ENCODE results near the gene PMEPA1. TPM values are rescaled to one million over a fixed set of nuclear protein-coding genes. Genes with fewer than 3 reads are reported as not detected.

Gene PMEPA1
- total RNA-seq, 4 donors from 2014 or later, result 7.5 to 31.3 (median 13.9) TPM

DNA sequence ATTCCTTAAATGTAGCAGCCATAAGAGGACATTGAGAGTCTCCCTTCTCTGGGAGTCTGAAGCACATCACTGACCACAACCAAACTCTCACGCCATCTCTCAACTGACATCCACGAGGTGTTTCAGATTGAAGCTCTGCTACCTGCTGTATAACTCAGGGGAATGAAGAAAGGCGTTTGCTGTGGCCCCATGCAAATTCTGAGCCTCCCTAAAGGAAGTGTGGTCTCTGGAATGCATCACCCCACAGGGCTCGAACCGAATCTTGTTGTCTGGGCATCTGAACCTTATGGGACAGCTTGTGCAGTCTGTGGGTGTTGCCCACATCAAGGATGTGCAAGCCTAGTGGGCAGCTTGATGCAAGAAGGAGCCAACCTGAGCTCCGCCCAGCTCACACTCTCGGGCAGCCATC, 10.9 kb downstream of the PMEPA1 start:
- TF ChIP-seq CTCF (IDR thresholded peaks at IDR 0.05; ENCODE audit: low read depth), result no peak

GRCh38 chr20:57698116-57698866, 11.5 kb downstream of the PMEPA1 start:
- no peak for TF ChIP-seq CTCF (IDR thresholded peaks at IDR 0.05; ENCODE audit: low read depth)

- TF ChIP-seq CTCF (IDR thresholded peaks at IDR 0.05; ENCODE audit: low read depth), result no peak
Observed at GRCh38 chr20:57697543-57697942, 12.3 kb downstream of the PMEPA1 start.

DNA sequence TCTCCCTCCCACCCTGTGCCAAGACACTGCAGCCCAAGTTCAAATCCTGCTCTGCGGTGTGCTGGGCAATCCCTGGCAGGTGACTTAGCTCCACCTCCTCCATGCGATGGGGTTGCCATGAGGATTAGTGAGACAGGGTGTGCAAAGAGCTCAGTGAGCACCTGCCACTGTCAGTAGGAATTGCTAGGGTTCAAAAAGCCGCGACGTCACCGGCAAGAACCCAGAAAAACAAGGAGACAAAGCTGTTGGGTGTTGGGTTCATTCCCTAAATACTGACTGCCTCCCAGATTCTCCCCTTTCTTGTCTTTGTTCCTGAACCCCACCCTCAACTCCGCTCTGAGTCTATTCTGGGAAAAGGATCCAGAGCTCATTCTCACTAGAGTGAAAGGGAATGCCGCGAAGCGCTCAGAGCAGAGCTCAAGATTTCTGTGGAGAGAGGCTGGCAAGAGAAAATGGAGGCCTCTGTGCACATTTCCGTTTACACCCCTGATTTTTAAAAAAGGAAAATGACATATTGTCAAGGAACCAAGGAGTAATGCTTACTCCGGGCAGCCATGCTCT, 13.3 kb downstream of the PMEPA1 start:
- TF ChIP-seq CTCF (IDR thresholded peaks at IDR 0.05; ENCODE audit: low read depth), result no peak

GRCh38 chr20:57695940-57696339, 13.9 kb downstream of the PMEPA1 start:
- TF ChIP-seq CTCF (IDR thresholded peaks at IDR 0.05; ENCODE audit: low read depth), result no peak

DNA sequence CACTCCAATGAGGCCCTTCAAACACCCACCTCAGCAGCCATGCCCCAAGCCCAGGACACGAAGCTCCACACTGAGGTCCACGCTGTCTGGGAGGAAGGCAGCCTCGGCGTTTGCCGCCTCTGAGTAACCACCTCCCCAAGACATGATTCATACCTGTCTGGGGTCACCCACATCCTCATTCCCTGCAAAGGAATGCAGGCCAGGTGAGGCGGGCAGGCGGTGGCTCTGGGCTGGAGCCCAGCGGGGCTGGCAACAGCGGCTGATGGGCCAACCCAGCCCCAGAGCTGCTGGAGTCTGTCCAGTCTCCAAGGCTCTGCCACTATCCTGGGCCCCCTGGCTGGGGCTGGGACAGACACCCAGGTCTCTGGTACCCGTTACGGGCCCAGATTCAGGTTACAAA, 14.8 kb downstream of the PMEPA1 start:
- no peak for TF ChIP-seq CTCF (IDR thresholded peaks at IDR 0.05; ENCODE audit: low read depth)

DNA sequence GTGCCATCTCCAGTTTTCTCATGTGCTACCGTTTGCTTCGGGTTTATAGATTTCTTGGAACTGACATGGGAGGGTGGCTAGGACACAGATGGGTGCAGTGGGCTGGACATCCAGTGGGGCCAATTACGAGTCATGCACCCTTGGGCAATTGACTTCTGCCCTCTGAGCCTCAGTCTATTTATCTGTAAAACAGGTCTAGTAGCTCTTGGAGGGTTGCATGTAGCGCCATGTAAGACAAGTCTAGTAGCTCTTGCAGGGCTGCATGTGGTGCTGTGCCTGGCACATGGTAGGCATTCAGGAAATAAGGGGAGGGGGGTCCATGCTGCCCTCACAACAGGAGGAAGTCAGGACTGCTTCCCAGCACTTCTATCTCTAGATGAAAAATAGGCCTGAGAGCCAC, 15.3 kb downstream of the PMEPA1 start:
- no peak for TF ChIP-seq CTCF (IDR thresholded peaks at IDR 0.05; ENCODE audit: low read depth)
